ENCODE data around the gene CCDC112. TPM values are rescaled to one million over a fixed set of nuclear protein-coding genes. Genes with fewer than 3 reads are reported as not detected.

CCDC112 gene
- total and polyA plus RNA-seq, 2 donors (not counting 3 experiments of a cell fraction or from before 2014, with no cell fraction given) = 2.4 to 9.6 TPM

- H2AFZ ChIP-seq (ENCODE audit: low read depth, low read length) = no peak overlapping the region
- no peaks in the 10 kb centered on the region for H3K27me3 ChIP-seq (ENCODE audit: control insufficient read depth in 2 of 2, insufficient read depth in 2 of 2, low read length in 2 of 2)
- FAIRE-seq (no peak), DNase-seq (ENCODE audit: low read depth, low spot score) (no peak)
- dilution Hi-C loops (cut with MboI; ENCODE audit: extremely low pct_ligation_motif_present, low sequenced_read_pairs) = no loop called here
- H3K79me2 ChIP-seq (ENCODE audit: control insufficient read depth, insufficient read depth, low read length) = no peaks in the 10 kb centered on the region
- intact Hi-C loops (cut with micrococcal nuclease) = no loop called here
- CTCF ChIA-PET = no interaction called here
- no peak for TF ChIP-seq GATA2 (IDR thresholded peaks at IDR 0.05; ENCODE audit: insufficient read depth, insufficient read length, low read depth, low read length)
- TF ChIP-seq FOS (IDR thresholded peaks at IDR 0.05; ENCODE audit: borderline replicate concordance, insufficient read depth, low read length) = no peak
- no peak for TF ChIP-seq POLR2AphosphoS5 (IDR thresholded peaks at IDR 0.05; ENCODE audit: insufficient read depth, low read depth, low read length)
- TF ChIP-seq JUN (IDR thresholded peaks at IDR 0.05; ENCODE audit: borderline replicate concordance, insufficient read depth, insufficient read length, low read depth) = no peak
- TF ChIP-seq, protein P1, sequence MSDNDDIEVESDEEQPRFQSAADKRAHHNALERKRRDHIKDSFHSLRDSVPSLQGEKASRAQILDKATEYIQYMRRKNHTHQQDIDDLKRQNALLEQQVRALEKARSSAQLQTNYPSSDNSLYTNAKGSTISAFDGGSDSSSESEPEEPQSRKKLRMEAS (IDR thresholded peaks at IDR 0.05; ENCODE audit: insufficient read depth, insufficient read length) = no peak
- TF ChIP-seq, protein P2, sequence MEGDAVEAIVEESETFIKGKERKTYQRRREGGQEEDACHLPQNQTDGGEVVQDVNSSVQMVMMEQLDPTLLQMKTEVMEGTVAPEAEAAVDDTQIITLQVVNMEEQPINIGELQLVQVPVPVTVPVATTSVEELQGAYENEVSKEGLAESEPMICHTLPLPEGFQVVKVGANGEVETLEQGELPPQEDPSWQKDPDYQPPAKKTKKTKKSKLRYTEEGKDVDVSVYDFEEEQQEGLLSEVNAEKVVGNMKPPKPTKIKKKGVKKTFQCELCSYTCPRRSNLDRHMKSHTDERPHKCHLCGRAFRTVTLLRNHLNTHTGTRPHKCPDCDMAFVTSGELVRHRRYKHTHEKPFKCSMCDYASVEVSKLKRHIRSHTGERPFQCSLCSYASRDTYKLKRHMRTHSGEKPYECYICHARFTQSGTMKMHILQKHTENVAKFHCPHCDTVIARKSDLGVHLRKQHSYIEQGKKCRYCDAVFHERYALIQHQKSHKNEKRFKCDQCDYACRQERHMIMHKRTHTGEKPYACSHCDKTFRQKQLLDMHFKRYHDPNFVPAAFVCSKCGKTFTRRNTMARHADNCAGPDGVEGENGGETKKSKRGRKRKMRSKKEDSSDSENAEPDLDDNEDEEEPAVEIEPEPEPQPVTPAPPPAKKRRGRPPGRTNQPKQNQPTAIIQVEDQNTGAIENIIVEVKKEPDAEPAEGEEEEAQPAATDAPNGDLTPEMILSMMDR (IDR thresholded peaks at IDR 0.05; ENCODE audit: extremely low read depth in 1 of 2, insufficient read depth in 1 of 2, low read depth in 1 of 2, low read length in 2 of 2) = no peak
- no peak for TF ChIP-seq POLR2A (IDR thresholded peaks at IDR 0.05; ENCODE audit: low read depth, low read length)
- H3K9me3 ChIP-seq (replicated peaks; ENCODE audit: control insufficient read depth, insufficient read depth, low read length) = no peaks in the 10 kb centered on the region
- no peaks in the 10 kb centered on the region for H4K20me1 ChIP-seq (replicated peaks; ENCODE audit: control insufficient read depth, extremely low read depth, insufficient read depth, low read length)
- H3K4me1 ChIP-seq (ENCODE audit: control insufficient read depth, extremely low read depth, insufficient read depth, low read length) = no peaks in the 10 kb centered on the region
- no peaks in the 10 kb centered on the region for H3K9me1 ChIP-seq (replicated peaks; ENCODE audit: control insufficient read depth, extremely low read depth, insufficient read depth, low read length)
- H3K4me3 ChIP-seq (replicated peaks in 1 of 3; ENCODE audit: insufficient read depth in 1 of 3, low read depth in 1 of 3, low read length in 3 of 3) = no peak overlapping the region
- no peak overlapping the region for H3K27ac ChIP-seq (ENCODE audit: insufficient read depth, low read depth, low read length)
- no peaks in the 10 kb centered on the region for H3K36me3 ChIP-seq (ENCODE audit: control insufficient read depth in 2 of 2, extremely low read depth in 1 of 2, insufficient read depth in 2 of 2, low read length in 2 of 2)
- H3K4me2 ChIP-seq (ENCODE audit: insufficient read depth, low read length) = no peak overlapping the region
- no peak overlapping the region for H3K9ac ChIP-seq (replicated peaks; ENCODE audit: extremely low read depth, insufficient read depth, low read length)
- BruUV-seq (replicated peaks) = no TSS peak
- POLR2A ChIA-PET = no interaction called here
Observed at GRCh38 chr5:115342590-115343377, 46.3 kb upstream of the CCDC112 start.

Measured in endothelial cell of umbilical vein (primary cell).